ENCODE results near the gene ZMAT5.

Gene ZMAT5

DNA sequence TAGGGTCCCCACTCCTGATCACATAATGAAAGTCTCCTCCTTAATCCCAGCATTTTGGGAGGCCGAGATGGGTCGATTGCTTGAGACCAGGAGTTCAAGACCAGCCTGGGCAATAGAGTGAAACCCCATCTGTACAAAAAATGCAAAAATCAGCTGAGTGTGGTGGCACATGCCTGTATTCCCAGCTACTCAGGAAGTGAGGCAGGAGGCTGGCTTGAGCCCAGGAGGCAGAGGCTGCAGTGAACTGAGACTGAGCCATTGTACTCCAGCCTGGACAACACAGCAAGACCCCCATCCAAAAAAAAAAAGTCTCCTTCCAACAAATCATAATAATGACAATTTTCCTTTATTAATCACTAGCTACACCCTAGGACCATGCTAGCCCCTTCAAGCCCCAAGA lies 15.1 kb downstream of the ZMAT5 start:
- ChIA-PET CTCF (no interaction called here), POLR2A (ENCODE audit: low non-redundant PET) (no interaction called here)
- no peak overlapping the region for H3K27ac ChIP-seq
- no peak for DNase-seq (ENCODE audit: low spot score)
- TF ChIP-seq, protein P1, sequence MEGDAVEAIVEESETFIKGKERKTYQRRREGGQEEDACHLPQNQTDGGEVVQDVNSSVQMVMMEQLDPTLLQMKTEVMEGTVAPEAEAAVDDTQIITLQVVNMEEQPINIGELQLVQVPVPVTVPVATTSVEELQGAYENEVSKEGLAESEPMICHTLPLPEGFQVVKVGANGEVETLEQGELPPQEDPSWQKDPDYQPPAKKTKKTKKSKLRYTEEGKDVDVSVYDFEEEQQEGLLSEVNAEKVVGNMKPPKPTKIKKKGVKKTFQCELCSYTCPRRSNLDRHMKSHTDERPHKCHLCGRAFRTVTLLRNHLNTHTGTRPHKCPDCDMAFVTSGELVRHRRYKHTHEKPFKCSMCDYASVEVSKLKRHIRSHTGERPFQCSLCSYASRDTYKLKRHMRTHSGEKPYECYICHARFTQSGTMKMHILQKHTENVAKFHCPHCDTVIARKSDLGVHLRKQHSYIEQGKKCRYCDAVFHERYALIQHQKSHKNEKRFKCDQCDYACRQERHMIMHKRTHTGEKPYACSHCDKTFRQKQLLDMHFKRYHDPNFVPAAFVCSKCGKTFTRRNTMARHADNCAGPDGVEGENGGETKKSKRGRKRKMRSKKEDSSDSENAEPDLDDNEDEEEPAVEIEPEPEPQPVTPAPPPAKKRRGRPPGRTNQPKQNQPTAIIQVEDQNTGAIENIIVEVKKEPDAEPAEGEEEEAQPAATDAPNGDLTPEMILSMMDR (conservative IDR thresholded peaks at IDR 0.05; ENCODE audit: low read depth) = no peak

DNA sequence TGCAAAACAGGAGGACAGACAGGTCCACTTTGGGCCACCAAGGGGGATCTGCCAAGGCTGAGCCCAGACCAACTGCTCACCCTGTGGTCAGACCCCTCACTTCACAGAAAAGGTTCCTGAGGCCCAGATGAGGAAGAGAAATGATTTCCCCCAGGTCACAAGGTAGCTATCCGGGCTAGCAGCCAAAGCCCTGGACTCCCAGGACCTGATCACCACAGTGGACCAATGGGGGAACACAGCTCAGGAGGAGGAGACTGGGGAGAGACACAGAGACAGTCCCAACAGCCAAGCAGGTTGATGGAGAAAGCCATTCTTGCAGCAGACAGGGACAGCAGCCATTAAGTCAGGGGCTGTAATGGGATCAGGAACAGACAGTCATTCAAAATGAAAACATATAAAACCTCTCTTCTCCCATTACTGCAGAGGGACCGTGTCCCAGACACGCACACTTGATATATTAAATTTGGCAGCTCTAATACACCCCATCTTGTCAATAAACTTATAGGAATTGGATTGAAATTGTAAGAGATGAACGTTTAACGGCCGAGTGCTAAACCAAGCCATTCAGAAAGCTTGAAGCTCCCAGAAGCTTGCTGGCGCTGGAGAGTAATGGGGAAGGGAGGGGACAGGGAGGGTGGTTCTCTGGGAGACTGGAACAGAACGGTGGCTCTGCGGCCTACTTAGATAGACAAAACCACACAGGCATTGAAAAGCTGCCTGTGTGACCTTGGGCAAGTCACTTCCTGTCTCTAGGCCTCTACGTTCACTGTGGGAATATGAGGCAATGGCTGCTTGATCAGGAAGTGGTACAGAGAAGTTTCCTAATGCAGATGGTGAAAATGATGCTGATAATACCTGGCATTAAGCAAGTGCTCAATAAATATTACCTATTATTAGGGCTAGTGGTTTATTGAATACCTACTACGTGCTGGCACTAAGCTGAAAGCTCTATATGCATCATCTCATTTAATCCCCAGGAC lies 16.0 kb downstream of the ZMAT5 start:
- TF ChIP-seq, protein P1 (conservative IDR thresholded peaks at IDR 0.05; ENCODE audit: low read depth) = no peak
- peak overlapping the region; percentile 34 for H3K27ac ChIP-seq
- ChIA-PET CTCF (no interaction called here), POLR2A (ENCODE audit: low non-redundant PET) (no interaction called here)
- DNase-seq (ENCODE audit: low spot score) = no peak

DNA sequence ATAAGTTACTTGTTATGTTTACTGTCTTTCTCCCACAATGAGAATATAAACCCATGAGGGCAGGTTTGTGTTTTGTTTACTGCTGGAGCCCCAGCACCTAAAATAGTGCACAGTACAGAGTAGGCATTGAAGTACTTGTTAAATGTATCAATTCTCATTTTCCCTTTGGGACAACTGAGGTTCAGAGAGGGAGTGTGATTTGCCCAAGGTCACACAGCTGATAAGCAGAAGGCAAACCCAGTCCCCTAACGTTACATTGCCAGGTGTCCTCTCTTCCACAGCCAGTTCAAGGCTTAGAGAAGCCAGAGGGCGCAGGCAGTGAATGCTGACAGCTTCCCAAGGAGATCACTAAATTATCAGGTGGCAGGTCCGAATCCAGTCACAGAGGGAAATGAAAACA lies 16.8 kb downstream of the ZMAT5 start:
- ChIA-PET CTCF (no interaction called here), POLR2A (ENCODE audit: low non-redundant PET) (no interaction called here)
- no peak for DNase-seq (ENCODE audit: low spot score)
- TF ChIP-seq, protein P1 (conservative IDR thresholded peaks at IDR 0.05; ENCODE audit: low read depth) = no peak
- peak overlapping the region; percentile 34 for H3K27ac ChIP-seq

DNA sequence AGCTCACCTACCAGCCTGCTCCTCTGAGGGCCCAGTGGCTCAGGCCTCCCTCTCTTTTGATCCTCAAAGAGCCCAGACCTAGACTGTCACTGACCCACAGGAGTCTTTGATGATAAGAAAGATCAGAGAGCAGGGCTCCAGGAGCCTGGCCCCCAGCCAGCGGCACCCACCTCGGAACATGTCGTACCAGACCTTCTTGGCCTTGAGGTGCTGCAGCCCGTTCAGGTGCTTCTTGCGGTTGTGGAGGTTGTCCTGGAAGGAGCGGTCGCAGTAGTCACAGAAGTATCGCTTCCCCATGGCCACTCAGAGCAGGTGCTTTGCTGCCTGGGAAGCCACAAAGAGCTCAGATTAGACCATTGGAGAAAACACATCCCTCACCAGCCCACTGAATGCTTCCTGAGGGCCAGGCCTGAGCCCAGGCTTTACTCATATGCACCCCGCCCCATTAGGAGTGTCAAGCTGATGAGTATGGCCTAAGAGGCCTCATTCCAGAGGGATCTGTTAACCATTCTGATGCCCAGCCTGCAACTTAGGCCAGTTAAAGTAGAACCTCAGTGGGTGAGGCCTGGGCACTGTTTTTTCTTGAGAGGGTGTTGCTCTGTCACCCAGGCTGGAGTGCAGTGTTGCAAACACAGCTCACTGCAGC lies 18.4 kb downstream of the ZMAT5 start:
- TF ChIP-seq, protein P1 (conservative IDR thresholded peaks at IDR 0.05; ENCODE audit: low read depth) = no peak
- CTCF ChIA-PET = interaction anchor here (0.5 kb wide), 1 partner anchor 12 kb away, joined by 6 read pairs; no protein-coding TSS in a partner anchor
- POLR2A ChIA-PET (ENCODE audit: low non-redundant PET) = no interaction called here
- H3K27ac ChIP-seq = peak overlapping the region; percentile 93
- no peak for DNase-seq (ENCODE audit: low spot score)

DNA sequence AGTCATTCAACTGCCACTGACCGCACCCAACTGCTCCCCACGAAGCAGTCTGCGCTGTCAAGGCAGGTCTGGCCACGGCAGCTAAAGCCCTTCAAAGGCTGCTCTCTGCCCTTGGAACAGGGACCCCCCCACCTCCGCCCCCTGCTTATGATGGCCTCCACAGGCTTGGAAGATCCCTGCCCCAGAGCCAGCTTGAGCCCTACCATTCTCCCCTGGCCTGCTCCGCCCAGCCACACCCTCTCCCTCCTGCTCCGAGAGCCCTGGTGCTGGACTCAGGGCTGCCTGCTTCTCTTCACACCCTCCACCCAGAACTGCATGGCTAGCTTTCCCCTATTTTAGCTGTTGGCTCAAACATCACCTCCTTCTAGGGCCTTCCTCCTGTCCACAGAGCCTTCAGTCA lies 19.0 kb downstream of the ZMAT5 start:
- POLR2A ChIA-PET (ENCODE audit: low non-redundant PET) = no interaction called here
- H3K27ac ChIP-seq = peak overlapping the region; percentile 93
- CTCF ChIA-PET = interaction anchor here (0.5 kb wide), 1 partner anchor 12 kb away, joined by 6 read pairs; no protein-coding TSS in a partner anchor
- TF ChIP-seq, protein P1 (conservative IDR thresholded peaks at IDR 0.05; ENCODE audit: low read depth) = no peak
- no peak for DNase-seq (ENCODE audit: low spot score)

DNA sequence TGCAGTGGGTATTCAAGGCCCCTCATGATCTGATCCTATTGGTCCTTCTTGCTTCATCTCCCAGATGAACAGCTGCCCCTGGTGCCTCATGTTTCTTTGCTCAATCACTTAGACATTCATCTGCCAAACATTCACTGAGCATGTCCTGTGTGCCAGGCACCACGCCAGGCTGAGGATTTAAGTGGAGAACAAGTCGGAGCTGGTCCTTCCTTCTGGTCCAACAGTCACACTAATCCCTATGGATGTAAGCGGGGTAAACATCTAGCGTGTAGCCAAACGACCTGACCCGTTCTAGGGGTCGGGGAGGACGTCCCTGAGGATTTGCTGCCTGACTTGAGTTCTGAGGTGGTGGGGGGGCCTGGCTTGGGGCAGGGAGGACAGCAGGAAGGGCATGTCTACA lies 21.9 kb downstream of the ZMAT5 start:
- POLR2A ChIA-PET (ENCODE audit: low non-redundant PET) = no interaction called here
- peak; percentile 75 for DNase-seq (ENCODE audit: low spot score)
- TF ChIP-seq, protein P1 (conservative IDR thresholded peaks at IDR 0.05; ENCODE audit: low read depth) = no peak
- CTCF ChIA-PET = interaction anchor here (0.6 to 0.7 kb wide), 2 partner anchors 12 to 433 kb away, joined by 3 to 5 read pairs; no protein-coding TSS in a partner anchor
- H3K27ac ChIP-seq = peak overlapping the region; percentile 93
